Measurements from ENCODE around the gene LENG1.
A peak's percentile ranks its signal among the peaks of the same experiment; 100 is the strongest.
"Not testable (repeated sequence)": the region's sequence is repeated elsewhere in the genome, so short reads cannot be mapped to it uniquely, and the experiment has no call there.

Gene LENG1

DNA sequence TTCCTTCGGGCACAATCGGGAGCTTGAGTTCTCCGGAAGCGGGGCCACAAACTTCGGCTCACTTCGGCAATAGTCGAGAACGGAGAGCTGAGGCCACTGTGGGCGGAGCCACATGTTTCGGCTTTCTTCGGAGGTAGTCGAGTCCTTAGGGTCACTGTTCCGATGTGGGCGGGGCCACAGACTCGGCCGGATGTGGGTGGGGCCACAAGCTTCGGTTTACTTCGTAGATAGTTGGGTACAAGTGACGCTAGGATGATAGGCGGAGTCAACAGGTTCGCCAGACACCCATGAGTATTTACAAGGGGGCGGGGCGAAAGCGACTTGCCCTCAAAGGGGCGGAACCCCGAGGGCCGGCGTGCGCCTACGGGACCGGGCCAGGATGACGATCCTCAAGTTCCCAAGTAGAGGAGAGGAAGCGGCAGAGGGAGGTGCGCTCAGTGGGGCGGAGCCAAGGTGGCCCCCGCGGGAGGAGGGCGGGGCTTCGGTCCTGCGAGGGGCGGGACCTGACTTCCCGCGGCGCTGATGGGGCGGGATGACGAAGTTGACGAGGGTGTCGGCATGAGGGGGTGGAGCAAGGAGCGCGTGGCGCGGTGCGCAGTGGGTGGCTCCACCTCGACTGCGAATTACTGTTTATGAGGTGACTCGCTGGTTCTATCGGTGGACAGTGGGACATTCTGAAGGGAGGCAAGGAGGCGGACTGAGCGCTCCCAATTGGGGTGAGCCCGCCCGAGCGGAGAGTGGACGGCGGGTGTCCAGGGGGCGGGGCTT lies 30.4 kb upstream of the LENG1 start:
- H3K4me3 ChIP-seq (ENCODE audit: control insufficient read depth, low read depth, low read length): peak overlapping the region; percentile 85
- no peak for TF ChIP-seq CTCF (IDR thresholded peaks at IDR 0.05; ENCODE audit: control insufficient read depth, insufficient read depth, low read depth, low read length, missing control alignments)
- DNase-seq (ENCODE audit: low read depth): peak; percentile 100

GRCh38 chr19:54189145-54189734 lies 29.7 kb upstream of the LENG1 start, which contains the start of gene MBOAT7:
MBOAT7 (minus strand) TSS chr19:54189580; CDS start chr19:54188508, 1,072 bp downstream.
- DNase-seq (ENCODE audit: low read depth): no peak
- peak within 1 kb of the TSS; percentile 85 for H3K4me3 ChIP-seq (ENCODE audit: control insufficient read depth, low read depth, low read length)
- no peak for TF ChIP-seq CTCF (IDR thresholded peaks at IDR 0.05; ENCODE audit: control insufficient read depth, insufficient read depth, low read depth, low read length, missing control alignments)

DNA sequence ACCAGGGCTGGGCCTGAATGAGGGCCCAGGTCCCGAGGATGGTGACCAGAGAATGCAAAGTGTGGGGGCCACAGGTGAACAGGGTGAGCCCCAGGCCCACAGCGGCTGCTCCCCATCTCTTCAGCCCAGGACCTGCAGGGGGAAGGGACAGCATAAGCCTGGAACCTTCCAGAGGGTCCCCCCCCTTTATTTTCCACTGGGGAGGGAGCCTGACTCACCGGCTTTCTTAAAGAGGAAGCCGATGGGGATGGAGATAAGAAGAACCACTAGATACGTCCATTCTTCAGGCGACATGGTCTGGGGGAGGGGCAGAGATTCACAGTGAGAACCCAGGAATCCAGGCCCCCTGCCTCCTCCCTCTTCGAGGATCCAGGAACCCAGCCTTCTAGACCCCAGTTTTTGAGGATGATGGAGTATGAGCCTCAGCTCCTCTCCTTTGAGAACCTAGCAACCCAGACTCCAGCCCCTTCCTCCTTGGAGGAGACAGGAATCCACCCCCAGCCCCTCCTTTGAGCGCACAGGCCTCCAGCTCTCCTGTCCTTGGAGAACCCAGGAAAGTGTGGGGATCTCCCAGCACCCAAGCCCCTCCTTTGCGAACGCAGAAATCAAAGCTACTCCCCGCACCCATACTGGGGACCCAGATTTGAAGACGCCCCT lies 28.8 kb upstream of the LENG1 start:
- no peak for TF ChIP-seq CTCF (IDR thresholded peaks at IDR 0.05; ENCODE audit: control insufficient read depth, insufficient read depth, low read depth, low read length, missing control alignments)
- DNase-seq (ENCODE audit: low read depth): no peak
- peak overlapping the region; percentile 85 for H3K4me3 ChIP-seq (ENCODE audit: control insufficient read depth, low read depth, low read length)

- no peak for TF ChIP-seq CTCF (IDR thresholded peaks at IDR 0.05; ENCODE audit: control insufficient read depth, insufficient read depth, low read depth, low read length, missing control alignments)
- H3K4me3 ChIP-seq (ENCODE audit: control insufficient read depth, low read depth, low read length): no peak overlapping the region
- no peak for DNase-seq (ENCODE audit: low read depth)
Measured at GRCh38 chr19:54186934-54187381, 27.4 kb upstream of the LENG1 start.

DNA sequence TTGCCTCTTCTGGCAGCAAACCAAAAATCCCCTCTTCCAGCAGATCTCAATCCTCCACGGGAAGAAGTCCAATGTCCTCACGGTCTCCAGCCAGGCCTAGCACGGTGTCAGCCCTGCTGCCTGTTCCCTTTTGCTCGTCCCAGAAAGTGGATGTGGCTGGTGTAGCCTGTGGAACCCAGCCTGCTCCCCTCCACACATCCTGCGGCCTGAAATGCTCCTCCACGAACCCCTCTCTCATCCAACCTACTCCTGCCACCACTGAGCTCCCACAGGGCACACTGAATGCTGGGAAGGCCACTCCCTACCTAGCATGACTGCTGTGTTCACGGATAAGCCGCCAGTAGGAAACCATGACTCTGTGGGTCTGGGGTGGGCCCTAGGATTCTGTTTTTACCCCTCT lies 26.8 kb upstream of the LENG1 start:
- TF ChIP-seq CTCF (IDR thresholded peaks at IDR 0.05; ENCODE audit: control insufficient read depth, insufficient read depth, low read depth, low read length, missing control alignments): no peak
- H3K4me3 ChIP-seq (ENCODE audit: control insufficient read depth, low read depth, low read length): no peak overlapping the region
- DNase-seq (ENCODE audit: low read depth): no peak

GRCh38 chr19:54183431-54183830 lies 23.9 kb upstream of the LENG1 start:
- no peak overlapping the region for H3K4me3 ChIP-seq (ENCODE audit: control insufficient read depth, low read depth, low read length)
- DNase-seq (ENCODE audit: low read depth): no peak
- no peak for TF ChIP-seq CTCF (IDR thresholded peaks at IDR 0.05; ENCODE audit: control insufficient read depth, insufficient read depth, low read depth, low read length, missing control alignments)

DNA sequence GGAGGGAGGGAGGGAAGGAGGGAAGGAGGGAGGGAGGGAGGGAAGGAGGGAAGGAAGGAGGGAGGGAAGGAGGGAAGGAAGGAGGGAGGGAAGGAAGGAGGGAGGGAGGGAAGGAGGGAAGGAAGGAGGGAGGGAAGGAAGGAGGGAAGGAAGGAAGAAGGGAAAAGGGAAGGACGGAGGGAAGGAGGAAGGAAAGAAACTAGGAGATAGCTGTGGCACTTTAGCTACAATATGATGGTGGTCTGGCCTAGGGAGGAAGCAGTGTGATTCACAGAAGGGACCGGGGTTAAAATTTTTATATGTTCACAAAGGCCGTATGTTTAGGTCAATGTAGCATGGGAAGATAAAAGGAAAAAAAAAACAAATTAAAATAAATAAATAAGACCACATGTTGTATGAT lies 22.4 kb upstream of the LENG1 start:
- not testable (repeated sequence) for DNase-seq (ENCODE audit: low read depth); H3K4me3 ChIP-seq (ENCODE audit: control insufficient read depth, low read depth, low read length)
